ENCODE measurements around the gene MAP4K2. TPM values are rescaled to one million over a fixed set of nuclear protein-coding genes. Genes with fewer than 3 reads are reported as not detected.

Gene MAP4K2
- total RNA-seq, 1 donor from 2014 or later = 25.8 TPM

GRCh38 chr11:64792482-64792881 lies 10.5 kb downstream of the MAP4K2 start:
- Mint-ChIP-seq H3K36me3 (peaks cover 9% of the 10 kb centered on the region), H3K27me3 (ENCODE audit: low read depth) (no peaks in the 10 kb centered on the region), H3K4me1 (no peaks in the 10 kb centered on the region), H3K27ac (no peak overlapping the region), H3K9me3 (no peaks in the 10 kb centered on the region), H3K4me3 (no peak overlapping the region)
- TF ChIP-seq CTCF (IDR thresholded peaks at IDR 0.05; ENCODE audit: unreplicated experiment) = no peak
- no peak for DNase-seq (ENCODE audit: low spot score in 2 of 2, unreplicated experiment in 2 of 2)

GRCh38 chr11:64791781-64792291 lies 11.2 kb downstream of the MAP4K2 start:
- H3K4me3 Mint-ChIP-seq = no peak overlapping the region
- no peak overlapping the region for H3K27ac Mint-ChIP-seq
- no peaks in the 10 kb centered on the region for H3K27me3 Mint-ChIP-seq (ENCODE audit: low read depth)

DNA sequence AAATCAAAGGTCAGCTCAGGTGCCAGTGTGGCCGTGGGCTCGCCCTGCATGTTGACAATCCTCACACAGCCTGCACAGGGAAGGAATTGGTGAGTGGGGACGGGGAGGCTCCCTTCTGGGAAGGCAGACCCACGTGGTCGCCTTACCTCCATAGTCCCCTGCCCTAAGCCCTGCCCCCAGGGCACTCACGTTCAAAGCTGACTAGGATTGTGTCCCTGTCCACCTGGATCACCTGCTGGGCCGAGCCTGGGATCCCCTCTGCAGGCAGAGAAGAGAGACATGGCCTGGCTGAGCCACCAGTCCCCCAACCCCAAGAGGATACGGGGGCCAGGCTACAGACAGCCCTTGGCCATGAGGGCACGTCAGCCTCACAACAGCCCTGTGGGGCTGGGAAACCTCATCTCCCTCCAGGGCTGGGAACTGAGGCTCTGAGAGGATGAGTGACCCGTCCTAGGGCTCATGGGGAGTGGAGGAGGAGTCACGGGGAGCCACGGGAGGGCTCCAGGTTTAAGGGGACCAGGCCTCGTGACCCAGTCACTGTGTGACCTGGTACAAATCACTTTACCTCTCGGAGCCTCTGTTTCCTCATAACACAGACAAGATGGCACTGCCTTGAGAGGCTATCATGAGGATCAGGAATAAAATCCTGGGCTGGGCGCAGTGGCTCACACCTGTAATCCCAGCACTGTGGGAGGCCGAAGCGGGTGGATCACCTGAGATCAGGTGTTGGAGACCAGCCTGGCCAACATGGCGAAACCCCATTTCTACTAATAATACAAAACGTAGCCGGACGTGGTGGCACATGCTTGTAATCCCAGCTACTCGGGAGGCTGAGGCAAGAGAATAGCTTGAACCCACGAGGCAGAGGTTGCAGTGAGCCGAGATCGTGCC lies 12.6 kb downstream of the MAP4K2 start:
- Mint-ChIP-seq H3K4me1 (no peaks in the 10 kb centered on the region), H3K27me3 (ENCODE audit: low read depth) (no peaks in the 10 kb centered on the region), H3K36me3 (peaks cover 5% of the 10 kb centered on the region), H3K4me3 (no peak overlapping the region), H3K27ac (no peak overlapping the region), H3K9me3 (no peaks in the 10 kb centered on the region)
- TF ChIP-seq CTCF (IDR thresholded peaks at IDR 0.05; ENCODE audit: unreplicated experiment) = no peak
- DNase-seq (ENCODE audit: low spot score in 2 of 2, unreplicated experiment in 2 of 2) = no peak

More at GRCh38 chr11:64791781-64792291, 11.2 kb downstream of the MAP4K2 start:
- DNase-seq (ENCODE audit: low spot score in 2 of 2, unreplicated experiment in 2 of 2) = no peak
- no peaks in the 10 kb centered on the region for H3K9me3 Mint-ChIP-seq
- TF ChIP-seq CTCF (IDR thresholded peaks at IDR 0.05; ENCODE audit: unreplicated experiment) = no peak
- no peaks in the 10 kb centered on the region for H3K4me1 Mint-ChIP-seq
- H3K36me3 Mint-ChIP-seq = peaks cover 9% of the 10 kb centered on the region

GRCh38 chr11:64789331-64790204 lies 13.4 kb downstream of the MAP4K2 start:
- no peaks in the 10 kb centered on the region for H3K27me3 Mint-ChIP-seq (ENCODE audit: low read depth)
- TF ChIP-seq CTCF (IDR thresholded peaks at IDR 0.05; ENCODE audit: unreplicated experiment) = no peak
- no peaks in the 10 kb centered on the region for H3K9me3 Mint-ChIP-seq
- peaks cover 5% of the 10 kb centered on the region for H3K36me3 Mint-ChIP-seq
- no peak for DNase-seq (ENCODE audit: low spot score in 2 of 2, unreplicated experiment in 2 of 2)
- no peak overlapping the region for H3K4me3 Mint-ChIP-seq
- no peak overlapping the region for H3K27ac Mint-ChIP-seq
- H3K4me1 Mint-ChIP-seq = no peaks in the 10 kb centered on the region

DNA sequence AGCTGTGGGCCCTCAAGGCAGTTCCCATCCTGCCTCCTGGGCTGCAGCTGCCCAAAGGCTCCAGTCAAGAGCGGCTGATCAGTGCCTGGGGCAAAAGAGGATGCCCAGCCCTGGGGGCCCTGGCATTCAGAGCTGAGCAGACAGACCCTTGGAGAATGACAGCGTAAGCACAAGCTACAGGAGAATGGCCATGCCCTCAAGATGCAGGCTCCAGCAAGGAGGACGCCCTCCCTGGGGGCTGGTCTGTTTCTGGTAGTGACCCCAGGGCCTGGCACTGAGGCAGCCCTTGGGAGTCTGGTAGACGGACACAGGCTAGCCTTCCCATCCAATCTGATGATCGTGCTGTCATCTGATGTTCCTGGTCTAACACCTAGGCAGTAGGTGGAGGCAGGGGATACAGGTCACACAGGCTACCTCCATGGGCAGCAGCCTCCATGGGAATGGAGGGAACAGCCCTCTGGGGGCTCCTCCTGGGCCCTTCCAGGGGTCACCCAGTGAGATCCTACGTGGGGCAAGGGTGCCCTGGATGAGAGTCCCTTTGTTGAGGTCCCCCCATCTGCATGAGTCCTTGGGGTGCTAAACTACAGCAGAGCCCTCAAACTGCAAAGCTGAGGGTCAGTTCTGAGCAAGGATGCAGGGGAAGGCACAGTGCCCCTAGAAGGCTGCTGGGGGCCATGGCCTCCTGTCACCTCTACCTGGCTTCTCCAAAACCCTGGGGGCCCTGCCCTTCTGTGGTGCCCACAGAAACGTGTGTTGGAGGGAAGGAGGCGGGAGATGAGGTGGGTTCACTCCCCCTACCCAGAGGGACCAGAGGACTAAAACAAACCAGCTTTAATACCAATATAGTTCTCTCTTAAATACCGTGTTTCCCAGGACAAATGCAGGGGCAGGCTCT lies 14.4 kb downstream of the MAP4K2 start:
- DNase-seq (ENCODE audit: low spot score in 2 of 2, unreplicated experiment in 2 of 2) = no peak
- H3K4me1 Mint-ChIP-seq = no peaks in the 10 kb centered on the region
- peaks cover under 1% of the 10 kb centered on the region for H3K36me3 Mint-ChIP-seq
- H3K27ac Mint-ChIP-seq = no peak overlapping the region
- H3K9me3 Mint-ChIP-seq = no peaks in the 10 kb centered on the region
- H3K4me3 Mint-ChIP-seq = no peak overlapping the region
- H3K27me3 Mint-ChIP-seq (ENCODE audit: low read depth) = no peaks in the 10 kb centered on the region
- no peak for TF ChIP-seq CTCF (IDR thresholded peaks at IDR 0.05; ENCODE audit: unreplicated experiment)

Measured in mesothelial cell of epicardium (in vitro differentiated cells).